GM18873 (cell line): Measurements from ENCODE around the gene ST6GALNAC2.

ENCODE experiments used
- ATAC-seq: cut with Tn5 transposase; IDR thresholded peaks from one replicate; pipeline ENCODE4 v1.9.1; 2021; ENCODE audit warnings: mild to moderate bottlenecking, moderate library complexity, moderate number of reproducible peaks; ENCODE audit not compliant: unreplicated experiment, low FRiP score

The ST6GALNAC2 gene

DNA sequence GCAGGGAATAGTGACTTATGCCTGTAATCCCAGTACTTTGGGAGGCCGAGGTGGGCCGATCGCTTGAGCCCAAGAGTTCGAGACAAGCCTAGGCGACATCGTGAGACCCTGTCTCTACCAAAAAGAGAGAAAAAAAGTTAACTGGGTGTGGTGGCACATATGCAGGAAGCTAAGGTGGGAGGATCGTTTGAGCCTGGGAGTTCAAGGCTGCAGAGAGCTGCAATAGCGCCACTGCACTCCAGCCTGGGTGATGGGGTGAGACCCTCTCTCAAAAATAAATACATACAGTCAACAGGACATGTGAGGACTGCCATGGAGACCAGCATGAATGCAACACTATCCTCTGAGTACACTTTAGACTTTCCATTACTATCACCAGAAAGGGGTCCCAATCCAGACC is 15.4 kb upstream of the ST6GALNAC2 start:
- no peak for ATAC-seq

DNA sequence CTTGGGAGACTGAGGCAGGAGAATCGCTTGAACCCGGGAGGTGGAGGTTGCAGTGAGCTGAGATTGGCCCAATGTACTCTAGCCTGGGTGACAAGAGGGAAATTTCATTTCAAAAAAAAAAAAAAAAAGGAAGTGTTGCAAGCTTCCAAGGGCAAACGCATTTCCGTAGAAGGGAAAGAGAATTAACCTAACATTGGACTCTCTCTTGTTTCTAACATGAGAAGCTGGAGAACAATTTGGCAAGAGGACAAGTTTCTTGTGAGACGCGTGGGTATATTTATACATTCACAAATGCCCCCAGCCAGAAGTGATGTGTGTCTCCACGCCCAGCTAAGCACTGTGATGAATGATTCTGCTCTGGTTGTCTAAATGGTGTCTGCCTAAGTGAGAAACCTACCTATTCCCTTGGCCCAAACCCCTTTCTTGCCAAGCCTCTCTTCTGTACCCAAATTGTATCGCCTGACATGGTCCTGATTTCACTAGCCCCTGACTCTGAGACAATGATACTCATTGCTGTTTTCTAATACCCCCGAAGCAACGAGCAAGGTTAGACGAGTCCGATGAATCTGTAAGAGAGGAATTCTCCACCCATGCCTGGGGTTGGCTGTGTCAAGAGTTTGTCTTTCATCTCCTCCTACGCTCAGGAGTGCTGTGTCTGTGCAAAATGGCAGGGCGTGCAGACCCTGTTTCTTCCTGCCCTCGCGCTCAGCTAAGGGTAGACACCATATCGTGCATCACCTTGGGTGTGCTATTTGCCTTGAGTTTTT is 14.2 kb upstream of the ST6GALNAC2 start:
- ATAC-seq, result no peak

DNA sequence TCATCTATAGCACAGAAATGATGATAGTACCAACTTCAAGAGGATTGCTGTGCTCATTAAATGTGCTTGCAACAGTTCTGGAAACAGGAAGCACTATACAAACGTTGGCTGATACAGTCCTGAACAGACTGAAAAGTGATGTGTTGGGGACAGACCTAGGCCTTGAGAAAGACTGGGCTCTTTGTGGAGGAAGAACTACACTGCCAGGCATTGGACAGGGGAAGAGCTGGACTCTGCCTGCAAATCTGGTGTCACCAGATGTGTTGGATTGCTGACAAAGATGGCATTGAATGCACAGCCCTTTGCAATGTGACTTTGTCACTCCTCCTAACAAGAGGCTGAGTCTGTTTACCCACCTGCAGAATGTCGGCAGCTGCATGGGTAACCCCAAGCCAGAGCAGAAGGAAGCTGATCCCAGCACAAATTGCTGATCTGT is 12.4 kb upstream of the ST6GALNAC2 start:
- ATAC-seq, result no peak

DNA sequence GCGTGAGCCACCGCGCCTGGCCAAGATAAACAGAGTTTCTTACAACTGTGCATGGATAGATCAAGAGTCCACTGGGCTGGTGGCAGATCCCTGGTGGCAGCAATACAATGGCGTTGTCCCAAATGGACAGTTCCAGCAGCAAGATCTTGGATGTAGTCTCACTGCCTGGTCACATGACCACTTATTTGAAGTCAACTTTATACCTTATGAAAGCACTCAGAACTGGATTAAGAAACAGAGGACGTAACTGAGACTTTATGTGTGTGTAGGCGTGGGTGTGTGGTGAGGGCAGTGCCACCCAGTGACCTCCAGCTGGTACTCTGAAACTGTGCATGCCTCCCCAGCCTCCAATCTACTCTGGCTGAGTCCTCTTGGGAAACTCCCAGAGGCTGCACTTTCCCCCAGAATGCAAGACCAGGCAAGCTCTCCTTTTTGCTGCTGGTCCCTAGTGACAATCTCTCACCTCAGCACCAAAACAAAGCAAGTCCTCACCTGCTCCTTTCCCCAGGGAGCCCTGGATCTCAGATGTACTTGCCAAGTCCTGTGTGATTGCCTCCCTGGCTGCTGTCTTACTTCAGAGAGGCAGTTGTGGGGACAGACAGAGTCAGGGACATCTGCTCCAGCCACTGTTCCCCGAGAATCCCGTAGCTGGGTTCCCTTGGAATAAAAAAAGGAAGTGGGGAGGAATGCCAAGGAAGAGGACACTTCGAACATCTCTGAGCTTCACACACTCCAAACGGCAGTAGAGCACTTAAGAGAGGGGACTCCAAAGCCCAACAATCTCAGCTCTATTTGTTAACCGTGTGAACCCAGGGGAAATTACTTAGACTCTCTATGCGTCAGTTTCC is 11.7 kb upstream of the ST6GALNAC2 start:
- no peak for ATAC-seq

DNA sequence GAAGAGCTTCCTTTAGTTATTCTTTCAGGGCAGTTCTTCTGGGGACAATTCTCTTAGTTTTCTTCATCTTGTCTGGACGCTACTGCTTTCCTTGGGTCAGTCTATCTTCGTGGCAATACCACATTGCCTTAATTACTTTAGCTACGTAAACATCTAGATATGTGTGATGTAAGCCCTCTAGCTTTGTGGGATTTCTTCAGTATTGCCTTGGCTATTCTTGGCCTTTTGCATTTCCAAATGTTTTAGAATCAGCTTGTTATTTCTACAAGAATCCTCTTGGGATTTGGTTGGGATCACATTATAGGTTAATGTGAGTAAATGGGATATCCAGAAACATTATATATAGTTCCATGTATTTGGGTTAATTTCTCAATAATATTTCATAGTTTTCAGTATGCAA is 9.0 kb upstream of the ST6GALNAC2 start:
- ATAC-seq, result no peak

DNA sequence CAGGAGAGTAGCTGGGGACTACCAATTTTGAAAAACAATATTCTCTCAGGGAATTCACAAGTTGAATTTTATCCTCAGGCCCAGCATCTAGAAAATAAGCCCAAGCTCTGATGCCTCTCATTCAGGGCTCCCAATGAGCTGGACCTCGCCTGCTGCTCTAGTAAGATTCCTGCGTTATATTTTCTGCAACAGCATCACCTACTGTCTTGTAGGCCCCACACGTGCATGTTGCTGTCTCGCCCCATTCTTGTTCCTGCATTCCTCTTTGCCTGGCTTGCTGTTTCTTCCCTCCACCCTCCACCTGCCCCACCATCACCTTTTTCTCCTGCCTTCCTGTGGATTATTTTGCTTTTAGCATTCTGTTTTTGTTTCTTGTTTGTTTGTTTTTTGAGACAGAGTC is 8.3 kb upstream of the ST6GALNAC2 start:
- no peak for ATAC-seq

DNA sequence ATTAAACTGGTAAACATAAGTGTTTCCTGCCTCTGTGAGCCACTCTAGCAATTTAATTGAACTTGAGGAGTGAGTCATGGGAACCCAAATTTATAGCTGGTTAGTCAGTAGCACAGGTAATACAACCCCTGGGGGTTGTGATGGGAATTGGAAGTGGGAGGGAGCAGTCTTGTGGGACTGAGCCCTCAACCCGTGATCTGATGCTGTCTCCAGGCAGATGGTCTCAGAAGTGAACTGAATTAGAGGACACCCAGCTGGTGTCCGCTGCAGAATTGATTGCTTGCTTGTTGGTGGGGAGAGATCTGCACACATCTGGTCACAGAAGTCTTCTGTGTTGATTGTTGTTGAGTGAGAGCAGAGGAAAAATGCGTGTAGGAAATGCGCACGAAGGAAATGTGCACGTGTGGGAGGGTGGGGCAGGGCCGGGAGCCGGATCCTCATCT is 7.7 kb upstream of the ST6GALNAC2 start:
- no peak for ATAC-seq

DNA sequence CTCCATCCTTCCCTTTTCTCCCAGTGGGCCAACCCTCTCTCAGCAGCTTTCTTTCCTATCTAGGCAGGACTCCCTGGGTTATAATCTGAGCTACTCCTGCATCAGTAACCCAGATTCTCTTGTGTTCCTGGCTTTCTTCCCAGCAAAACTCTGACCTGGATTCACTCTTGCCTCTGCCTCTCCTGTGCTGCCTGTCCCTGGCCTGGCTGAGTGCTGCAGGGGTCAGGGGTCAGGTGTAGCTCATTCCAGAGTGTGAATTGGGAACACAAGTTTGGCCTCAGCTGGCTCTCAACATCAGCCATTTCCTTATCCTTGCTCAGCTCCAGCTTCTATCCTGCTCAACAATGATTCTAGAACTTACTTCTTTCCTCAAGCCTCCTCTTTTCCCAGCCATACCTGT is 2.5 kb upstream of the ST6GALNAC2 start:
- ATAC-seq, result no peak

DNA sequence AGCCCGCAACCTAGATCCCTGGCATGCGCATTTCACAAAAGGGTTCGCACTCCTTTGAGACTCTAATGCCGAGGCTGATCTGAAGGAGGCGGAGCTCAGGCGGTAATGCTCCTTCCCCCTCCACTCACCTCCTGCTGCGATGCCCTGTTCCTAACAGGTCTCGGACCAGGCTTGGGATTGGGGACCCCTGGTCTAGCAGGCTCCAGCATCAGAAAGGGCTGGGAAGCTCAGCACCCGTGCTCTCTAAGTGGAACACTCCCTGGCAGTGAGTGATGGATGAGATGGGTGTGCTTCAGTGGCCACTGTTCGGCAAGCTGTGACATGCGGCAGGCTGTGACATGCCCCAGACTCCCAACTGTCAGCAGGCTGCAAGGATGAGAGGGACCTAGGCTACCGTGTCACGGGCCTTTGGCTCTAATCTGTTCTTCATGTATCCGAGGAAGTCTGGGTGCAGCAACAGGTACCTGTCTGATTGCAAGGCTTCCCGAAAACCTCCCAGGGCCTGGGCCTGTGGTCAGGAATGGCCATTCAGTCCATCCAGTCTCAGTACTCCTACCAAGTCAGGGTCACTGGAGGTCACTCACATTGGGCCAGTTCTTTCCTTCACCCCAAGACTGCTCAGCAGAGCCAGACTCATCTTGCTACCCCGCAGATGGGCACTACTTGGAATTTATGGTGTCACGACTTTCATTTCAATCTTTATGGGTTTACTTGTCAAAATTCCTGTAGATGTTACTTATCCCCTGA is 1.3 kb upstream of the ST6GALNAC2 start:
- ATAC-seq, result no peak

DNA sequence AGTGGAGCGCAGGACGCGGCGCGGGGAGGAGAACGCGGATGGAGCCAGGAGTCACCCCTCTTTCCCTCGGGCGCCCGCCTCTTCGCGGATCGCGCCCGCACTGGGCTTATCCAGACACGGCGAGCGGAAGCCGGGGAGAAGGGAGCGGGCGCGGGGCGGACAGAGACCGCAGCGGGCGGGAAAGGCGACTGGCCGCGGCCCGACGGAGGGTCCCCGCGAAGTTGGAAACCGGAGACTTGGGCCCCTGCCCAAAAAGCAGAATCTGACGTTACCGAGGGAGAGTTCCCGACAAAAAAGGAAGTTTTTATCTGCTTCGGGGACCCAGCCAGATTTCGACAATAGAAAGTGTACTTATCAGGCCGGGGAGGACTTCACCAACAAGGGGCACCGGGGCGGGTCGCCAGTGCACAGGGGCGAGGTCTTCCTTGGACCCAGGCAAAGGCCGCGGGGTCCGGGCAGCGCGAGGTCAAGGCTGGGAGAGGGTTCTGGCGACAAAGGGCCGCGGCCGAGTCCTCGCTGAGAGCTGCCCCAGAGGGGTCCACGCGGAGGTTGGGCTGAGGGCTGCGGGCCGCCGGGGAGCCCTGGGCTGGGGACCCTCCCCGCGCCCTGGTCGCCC is 519 bp downstream of the ST6GALNAC2 start:
- ATAC-seq, result no peak

DNA sequence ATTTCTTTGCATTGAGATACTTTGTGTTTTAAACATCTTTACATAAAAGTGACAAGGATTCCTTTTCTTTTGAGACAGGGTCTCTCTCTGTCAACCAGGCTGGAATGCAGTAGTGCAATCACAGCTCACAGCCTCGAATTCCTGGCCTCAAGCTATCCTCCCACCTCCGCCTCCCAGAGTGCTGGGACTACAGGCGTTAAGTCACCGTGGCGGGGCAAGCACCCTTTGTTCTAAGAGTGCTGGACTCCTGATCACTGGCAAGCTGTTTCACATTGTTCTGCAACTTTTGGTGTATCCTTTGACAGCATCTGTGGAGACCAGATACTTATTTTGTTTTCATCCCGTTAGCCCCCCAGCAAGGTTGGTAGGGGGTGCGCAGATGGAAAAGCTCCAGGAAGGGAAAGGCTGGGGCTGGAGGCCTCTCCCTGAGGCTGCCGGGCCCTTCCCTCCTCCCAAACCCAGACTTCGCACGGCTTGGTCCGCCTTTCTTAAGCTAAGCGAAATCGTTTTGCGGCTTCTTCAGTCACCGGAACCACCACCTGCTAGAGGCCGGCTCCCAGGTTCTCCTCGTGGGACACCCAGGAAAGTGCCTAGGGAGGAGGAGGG is 1.1 kb downstream of the ST6GALNAC2 start:
- no peak for ATAC-seq

DNA sequence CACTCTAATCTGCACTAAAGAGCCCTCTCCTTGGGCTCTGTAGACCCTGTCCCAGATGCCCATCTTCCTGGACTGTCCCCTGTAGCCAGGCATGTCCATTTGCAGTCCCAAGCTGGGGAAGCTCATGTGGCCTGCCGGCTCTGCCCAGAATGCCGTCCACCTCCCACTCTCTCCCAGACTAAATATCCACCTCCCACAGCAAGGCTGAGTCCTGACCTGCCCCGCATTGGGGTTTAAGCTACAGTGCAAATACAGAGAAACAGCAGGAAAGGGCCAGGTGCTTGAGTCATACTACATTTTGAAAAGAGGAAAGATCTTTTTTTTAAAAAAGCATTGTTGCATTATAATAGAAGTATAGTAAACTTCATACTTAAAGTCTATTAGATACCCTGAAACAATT is 3.0 kb downstream of the ST6GALNAC2 start:
- ATAC-seq, result no peak

DNA sequence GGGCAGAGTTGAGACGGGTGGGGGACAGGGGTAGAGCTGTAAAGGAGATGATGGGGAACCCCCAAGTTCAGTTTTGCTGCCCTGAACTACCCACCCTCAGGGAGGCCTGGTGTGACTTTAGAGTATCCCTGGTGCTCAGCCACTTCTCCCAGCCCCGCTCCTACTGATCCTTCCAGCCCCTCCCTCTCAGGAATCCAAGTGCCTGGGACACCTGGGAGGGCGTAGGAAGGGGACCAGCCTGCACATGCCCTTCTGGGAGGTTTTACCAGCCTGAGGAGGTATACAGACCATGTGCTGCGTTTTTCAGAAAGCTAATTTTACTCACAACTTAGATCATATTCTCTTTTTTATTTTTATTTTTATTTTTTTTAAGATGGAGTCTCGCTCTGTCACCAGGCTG is 4.1 kb downstream of the ST6GALNAC2 start:
- no peak for ATAC-seq

DNA sequence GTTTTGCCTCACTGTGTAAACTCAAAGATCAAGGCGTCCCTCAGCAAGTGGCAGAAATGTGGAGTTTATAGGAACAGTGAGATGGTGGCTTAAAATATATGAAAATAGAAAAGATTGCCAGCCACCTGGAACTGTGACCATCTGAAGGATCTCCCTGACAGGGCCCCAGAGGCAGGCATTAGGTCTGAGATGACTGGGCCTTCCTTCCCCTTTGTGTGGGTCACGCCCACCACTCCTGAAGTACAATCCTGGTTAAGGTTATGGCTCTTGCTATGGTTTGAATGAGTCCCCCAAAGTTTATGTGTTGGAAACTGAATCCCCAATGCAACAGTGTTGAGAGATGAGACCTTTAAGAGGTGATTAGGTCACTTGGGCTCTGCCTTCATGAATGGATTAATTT is 6.4 kb downstream of the ST6GALNAC2 start:
- no peak for ATAC-seq

DNA sequence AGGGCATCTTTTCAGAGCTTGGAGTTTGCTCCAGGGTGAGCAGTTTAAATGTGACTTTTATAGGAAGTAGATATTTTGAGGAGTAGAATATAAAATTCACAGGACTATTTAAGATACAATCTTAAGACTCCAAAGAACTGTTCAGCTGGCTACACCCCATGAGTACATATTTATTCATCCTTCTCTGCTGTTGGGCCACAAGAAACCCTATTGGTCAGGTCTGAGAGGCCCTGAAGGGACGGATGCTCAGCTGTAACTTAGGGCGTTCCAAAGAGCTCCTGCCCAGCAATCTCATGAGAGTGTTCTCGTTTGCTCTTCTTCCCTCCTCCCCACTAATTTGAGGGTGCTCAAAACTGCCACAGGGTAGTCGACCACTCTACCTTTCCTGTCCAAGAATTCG is 7.3 kb downstream of the ST6GALNAC2 start:
- ATAC-seq, result no peak

DNA sequence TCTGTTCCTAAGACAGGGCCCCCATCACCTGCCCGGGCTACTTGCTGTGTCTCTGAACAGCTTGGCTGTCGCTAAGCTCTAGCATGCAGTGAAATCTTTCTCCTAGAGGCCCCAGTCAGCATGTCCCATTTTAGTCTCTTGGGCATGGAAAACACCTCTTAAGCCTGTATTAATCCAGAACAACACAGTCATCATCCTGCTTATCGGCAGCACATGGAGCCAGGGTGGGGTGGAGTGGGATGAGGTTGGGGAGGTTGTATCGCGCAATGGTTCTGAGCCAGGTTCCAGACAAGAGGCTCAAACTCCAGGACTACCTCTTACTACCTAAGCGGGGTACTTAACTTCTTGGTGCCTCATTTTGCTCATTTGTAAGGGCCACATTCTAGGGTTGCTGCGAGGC is 7.8 kb downstream of the ST6GALNAC2 start:
- ATAC-seq, result no peak

DNA sequence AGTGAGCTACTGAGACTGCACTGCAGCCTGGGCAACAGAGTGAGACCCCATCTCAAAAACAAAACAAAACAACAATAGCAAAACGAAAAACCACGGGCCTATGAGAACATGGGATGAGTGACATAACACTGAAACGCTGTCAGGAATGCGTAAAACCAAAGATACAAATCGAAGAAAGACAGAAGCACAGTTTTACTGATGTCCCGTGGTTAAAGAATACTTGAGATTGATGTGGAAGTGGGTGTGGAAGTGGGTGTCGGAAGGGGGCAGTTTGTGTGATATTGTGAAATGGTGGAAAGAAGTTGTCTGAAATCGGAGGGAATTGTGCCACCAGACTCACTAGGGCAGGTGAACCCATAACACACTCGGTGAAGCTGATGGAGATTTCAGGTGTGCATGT is 9.5 kb downstream of the ST6GALNAC2 start:
- ATAC-seq, result no peak

DNA sequence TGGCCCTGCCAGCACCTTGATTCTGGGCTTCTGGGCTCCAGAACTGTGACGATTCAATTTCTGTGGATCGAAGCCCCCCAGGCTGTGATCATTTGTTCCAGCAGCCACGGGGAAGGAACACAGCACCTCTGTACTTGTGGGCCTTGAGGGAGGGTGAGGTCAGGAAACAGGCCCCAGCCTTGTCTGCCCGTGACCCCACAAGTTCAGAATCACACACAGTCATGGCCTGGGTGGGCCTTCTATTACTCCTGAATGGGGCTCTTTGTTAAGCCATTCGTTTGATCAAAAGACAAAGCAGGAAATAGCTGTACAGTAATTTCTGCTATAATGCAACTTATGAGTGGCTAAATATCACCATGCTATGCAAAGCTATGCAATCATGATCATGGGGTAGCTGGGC is 10.1 kb downstream of the ST6GALNAC2 start:
- ATAC-seq, result no peak

DNA sequence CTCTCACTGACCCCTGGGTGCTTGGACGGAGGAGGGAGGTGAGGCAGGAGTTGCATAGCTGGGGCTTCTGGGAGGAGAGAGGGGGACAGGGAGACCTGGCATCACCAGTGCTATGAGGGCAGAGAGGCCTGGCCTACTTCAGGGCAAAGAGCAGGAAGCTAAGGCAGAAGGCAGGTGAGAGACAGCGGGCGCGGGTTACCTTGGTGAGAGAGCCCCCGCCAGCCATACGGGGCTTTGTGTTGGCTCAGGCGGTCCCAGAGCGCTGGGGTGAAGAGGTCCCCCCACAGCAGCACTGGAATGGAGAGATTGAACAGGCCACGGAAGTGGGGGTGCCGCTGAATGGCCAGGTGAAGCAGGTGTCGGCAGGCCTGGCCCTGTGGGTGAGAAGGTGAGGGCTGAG is 11.5 kb downstream of the ST6GALNAC2 start:
- no peak for ATAC-seq

DNA sequence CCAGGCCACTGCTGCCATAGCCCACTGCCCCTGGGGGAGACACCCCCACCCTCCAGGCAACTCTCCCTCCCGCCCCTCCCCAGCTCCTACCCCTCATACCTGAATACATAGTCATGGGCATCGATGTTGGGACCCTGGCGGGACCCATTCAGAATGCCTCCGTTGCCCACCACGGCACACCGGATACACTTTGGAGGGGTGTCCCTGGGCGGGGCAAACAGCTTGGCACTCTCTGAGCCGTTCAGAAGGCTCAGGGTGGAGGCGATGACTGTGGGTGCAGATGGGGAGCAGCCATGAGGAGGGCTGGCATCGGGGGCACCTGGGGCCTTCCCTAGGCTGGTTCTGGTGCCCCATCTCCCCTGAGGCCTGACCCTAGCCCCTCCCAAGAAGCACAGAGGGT is 12.6 kb downstream of the ST6GALNAC2 start:
- no peak for ATAC-seq
